ENCODE data around the gene NR3C2.

The NR3C2 gene

DNA sequence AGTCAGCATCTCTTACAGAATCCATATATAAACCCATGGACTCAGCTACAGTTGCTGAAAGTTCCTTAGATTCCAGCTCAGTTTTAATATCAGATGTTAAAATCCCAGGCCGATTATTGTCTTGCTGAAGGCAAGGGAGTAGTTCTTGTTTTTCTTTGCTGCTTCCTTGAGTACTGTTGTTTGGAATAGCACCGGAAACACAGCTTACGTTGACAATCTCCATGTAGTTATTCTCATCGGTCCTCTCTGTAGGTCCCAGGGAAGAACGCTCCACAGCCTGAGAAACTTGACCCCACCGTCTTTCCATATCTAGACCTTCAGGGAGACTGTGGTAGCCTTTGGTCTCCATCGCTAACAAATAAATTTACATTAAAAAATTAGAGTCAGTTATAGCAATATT lies 5.7 kb downstream of the NR3C2 start:
- Histone ChIP-seq H3K36me3 (ENCODE audit: control insufficient read depth, insufficient read depth, low read length) (no peaks in the 10 kb centered on the region), H3K4me1 (ENCODE audit: control insufficient read depth, insufficient read depth, low read length, poor library complexity, severe bottlenecking) (peaks cover 12% of the 10 kb centered on the region)
- DNase-seq, result no peak

DNA sequence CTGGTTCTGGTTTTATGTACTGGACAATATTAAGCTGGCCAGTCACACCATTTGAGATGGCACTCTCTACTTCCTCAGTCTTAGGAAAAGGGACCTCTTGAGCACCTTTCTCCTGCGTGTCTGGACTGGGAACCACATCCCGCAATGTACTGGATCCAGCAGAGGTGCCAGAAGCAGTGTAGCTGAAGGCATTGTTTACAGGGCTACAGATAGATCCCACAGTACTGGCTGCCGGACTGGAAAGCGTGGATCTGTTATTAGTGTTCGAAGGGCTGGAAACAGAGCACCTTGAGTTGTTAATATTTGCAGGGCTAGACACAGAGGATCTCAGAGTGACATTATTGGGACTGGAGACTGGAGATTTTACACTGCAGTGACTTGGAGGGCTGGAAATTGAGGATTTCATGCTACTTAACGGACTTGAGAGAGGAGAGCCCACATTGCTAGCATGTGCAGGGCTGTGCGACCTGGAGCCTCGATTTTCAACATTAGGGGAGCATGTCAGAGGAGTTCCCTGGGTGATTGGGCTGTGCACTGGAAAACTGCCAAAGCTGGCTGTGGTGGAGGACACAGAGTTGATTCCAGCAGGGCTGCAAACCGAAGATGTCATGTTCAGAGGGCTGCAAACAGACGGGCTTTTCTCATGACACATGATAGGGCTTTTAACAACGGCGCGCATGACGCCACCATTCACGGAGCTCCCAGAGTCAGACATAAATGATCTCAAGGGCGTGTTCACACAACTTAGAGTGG lies 6.4 kb downstream of the NR3C2 start:
- no peaks in the 10 kb centered on the region for H3K27me3 ChIP-seq (replicated peaks; ENCODE audit: control insufficient read depth, insufficient read depth, low read length, poor library complexity, severe bottlenecking)

More for the DNA sequence above, 5.7 kb downstream of the NR3C2 start:
- Histone ChIP-seq H3K27me3 (replicated peaks; ENCODE audit: control insufficient read depth, insufficient read depth, low read length, poor library complexity, severe bottlenecking) (no peaks in the 10 kb centered on the region), H3K27ac (ENCODE audit: insufficient read depth, low read length, poor library complexity, severe bottlenecking) (no peak overlapping the region), H3K9me3 (ENCODE audit: control insufficient read depth, low read length) (no peaks in the 10 kb centered on the region), H3K4me3 (ENCODE audit: insufficient read depth, low read depth, low read length, poor library complexity, severe bottlenecking) (no peak overlapping the region)

DNA sequence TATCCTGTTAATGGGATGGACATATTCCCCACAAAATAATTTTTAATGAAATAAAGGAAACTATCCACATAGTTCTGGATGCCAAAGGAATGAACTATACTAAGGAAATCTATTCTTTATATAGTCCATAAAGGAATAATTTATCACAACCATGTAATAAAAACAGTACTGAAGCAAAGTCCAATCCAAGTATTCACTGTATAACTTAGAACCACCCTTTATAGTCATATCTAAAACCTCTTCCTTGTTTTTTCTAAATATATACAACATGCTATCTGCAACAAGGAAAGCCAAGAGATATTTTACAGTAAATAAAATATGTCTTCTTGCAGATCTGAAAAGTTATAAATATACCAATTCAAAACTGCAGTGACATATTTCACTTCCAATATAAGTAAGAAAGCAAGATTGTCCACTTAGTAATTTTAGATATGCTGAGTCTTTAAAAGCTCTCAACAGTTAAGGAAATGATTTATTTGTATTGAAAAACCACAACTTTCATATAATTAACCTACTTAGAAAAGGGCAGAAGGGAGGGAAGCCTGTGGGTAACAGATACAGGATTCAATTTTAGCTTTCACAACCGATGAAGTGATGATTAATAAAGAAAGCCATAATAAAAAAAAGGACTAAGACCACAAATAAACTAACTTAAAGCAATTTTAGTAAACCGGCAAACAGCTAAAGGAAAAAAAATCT lies 8.0 kb downstream of the NR3C2 start:
- H3K9me3 ChIP-seq (ENCODE audit: control insufficient read depth, low read length), result no peaks in the 10 kb centered on the region
- H3K27me3 ChIP-seq (replicated peaks; ENCODE audit: control insufficient read depth, insufficient read depth, low read length, poor library complexity, severe bottlenecking), result no peaks in the 10 kb centered on the region
- H3K36me3 ChIP-seq (ENCODE audit: control insufficient read depth, insufficient read depth, low read length), result no peaks in the 10 kb centered on the region
- H3K4me3 ChIP-seq (ENCODE audit: insufficient read depth, low read depth, low read length, poor library complexity, severe bottlenecking), result no peak overlapping the region
- H3K4me1 ChIP-seq (ENCODE audit: control insufficient read depth, insufficient read depth, low read length, poor library complexity, severe bottlenecking), result peaks cover 4% of the 10 kb centered on the region
- DNase-seq, result no peak
- no peak overlapping the region for H3K27ac ChIP-seq (ENCODE audit: insufficient read depth, low read length, poor library complexity, severe bottlenecking)

More for the DNA sequence above, 6.4 kb downstream of the NR3C2 start:
- Histone ChIP-seq H3K27ac (ENCODE audit: insufficient read depth, low read length, poor library complexity, severe bottlenecking) (no peak overlapping the region), H3K4me1 (ENCODE audit: control insufficient read depth, insufficient read depth, low read length, poor library complexity, severe bottlenecking) (peaks cover 12% of the 10 kb centered on the region), H3K4me3 (ENCODE audit: insufficient read depth, low read depth, low read length, poor library complexity, severe bottlenecking) (no peak overlapping the region), H3K36me3 (ENCODE audit: control insufficient read depth, insufficient read depth, low read length) (no peaks in the 10 kb centered on the region), H3K9me3 (ENCODE audit: control insufficient read depth, low read length) (no peaks in the 10 kb centered on the region)
- DNase-seq, result no peak

DNA sequence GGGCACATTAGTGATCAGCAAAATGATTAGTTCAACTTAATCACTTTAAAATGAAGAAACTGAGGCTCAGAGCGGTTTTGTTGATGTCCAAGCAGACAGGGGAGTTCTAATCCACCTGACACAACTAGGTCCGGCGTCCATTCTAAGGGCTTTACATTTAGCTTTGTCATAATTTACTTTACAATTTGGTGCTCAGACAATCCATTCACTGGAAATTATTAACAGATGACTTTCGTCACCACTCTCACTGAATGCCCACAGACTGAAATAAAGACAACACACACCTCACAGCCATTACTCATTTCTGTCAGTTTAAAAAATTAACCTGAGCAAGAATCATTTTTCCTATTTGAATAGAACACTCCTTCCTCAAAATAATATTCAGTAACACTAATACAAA lies 10.8 kb downstream of the NR3C2 start:
- Histone ChIP-seq H3K4me1 (ENCODE audit: control insufficient read depth, insufficient read depth, low read length, poor library complexity, severe bottlenecking) (peaks cover 3% of the 10 kb centered on the region), H3K27me3 (replicated peaks; ENCODE audit: control insufficient read depth, insufficient read depth, low read length, poor library complexity, severe bottlenecking) (no peaks in the 10 kb centered on the region), H3K36me3 (ENCODE audit: control insufficient read depth, insufficient read depth, low read length) (no peaks in the 10 kb centered on the region), H3K4me3 (ENCODE audit: insufficient read depth, low read depth, low read length, poor library complexity, severe bottlenecking) (no peak overlapping the region), H3K9me3 (ENCODE audit: control insufficient read depth, low read length) (no peaks in the 10 kb centered on the region), H3K27ac (ENCODE audit: insufficient read depth, low read length, poor library complexity, severe bottlenecking) (no peak overlapping the region)
- no peak for DNase-seq

DNA sequence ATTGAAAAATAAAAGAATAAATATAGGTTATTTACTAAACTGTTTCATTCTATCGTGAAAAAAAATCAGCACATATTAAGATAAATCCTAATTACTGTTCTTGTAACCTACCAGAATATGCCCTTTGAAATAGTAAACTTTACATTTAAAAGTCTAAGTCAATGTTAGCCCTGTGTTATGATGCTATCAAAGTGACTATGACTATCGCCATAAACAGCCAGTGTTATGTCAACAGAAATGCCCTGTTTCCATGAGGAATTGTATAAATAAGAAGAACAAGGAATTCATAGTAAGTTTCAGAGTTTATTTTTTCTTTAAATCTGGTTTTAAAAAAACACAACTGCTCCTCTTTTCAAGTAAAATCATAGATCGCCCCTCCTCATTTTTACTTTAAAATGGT lies 11.4 kb downstream of the NR3C2 start:
- no peak for DNase-seq
- Histone ChIP-seq H3K27ac (ENCODE audit: insufficient read depth, low read length, poor library complexity, severe bottlenecking) (no peak overlapping the region), H3K9me3 (ENCODE audit: control insufficient read depth, low read length) (no peaks in the 10 kb centered on the region), H3K27me3 (replicated peaks; ENCODE audit: control insufficient read depth, insufficient read depth, low read length, poor library complexity, severe bottlenecking) (no peaks in the 10 kb centered on the region), H3K4me1 (ENCODE audit: control insufficient read depth, insufficient read depth, low read length, poor library complexity, severe bottlenecking) (peaks cover 3% of the 10 kb centered on the region), H3K4me3 (ENCODE audit: insufficient read depth, low read depth, low read length, poor library complexity, severe bottlenecking) (no peak overlapping the region), H3K36me3 (ENCODE audit: control insufficient read depth, insufficient read depth, low read length) (no peaks in the 10 kb centered on the region)

DNA sequence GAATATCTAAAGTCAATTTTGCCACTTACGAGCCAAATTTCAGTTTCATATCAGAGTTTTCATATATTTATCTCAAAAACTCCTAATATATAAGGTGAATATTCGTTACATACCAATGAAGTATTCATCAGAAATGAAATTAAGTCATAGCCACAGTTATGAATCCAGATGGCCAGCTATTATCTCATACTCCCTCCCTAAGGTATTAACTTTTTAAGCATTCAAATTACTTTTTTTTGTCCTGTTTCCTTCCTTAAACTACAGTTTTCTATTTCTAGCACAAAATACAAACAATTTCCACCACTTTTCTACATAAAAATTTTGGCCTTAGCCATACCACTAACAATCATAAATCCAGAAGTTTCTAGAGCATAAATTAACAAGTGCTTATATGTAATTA lies 13.0 kb downstream of the NR3C2 start:
- Histone ChIP-seq H3K4me1 (ENCODE audit: control insufficient read depth, insufficient read depth, low read length, poor library complexity, severe bottlenecking) (no peaks in the 10 kb centered on the region), H3K27me3 (replicated peaks; ENCODE audit: control insufficient read depth, insufficient read depth, low read length, poor library complexity, severe bottlenecking) (no peaks in the 10 kb centered on the region), H3K9me3 (ENCODE audit: control insufficient read depth, low read length) (no peaks in the 10 kb centered on the region), H3K4me3 (ENCODE audit: insufficient read depth, low read depth, low read length, poor library complexity, severe bottlenecking) (no peak overlapping the region), H3K27ac (ENCODE audit: insufficient read depth, low read length, poor library complexity, severe bottlenecking) (no peak overlapping the region), H3K36me3 (ENCODE audit: control insufficient read depth, insufficient read depth, low read length) (no peaks in the 10 kb centered on the region)
- no peak for DNase-seq

DNA sequence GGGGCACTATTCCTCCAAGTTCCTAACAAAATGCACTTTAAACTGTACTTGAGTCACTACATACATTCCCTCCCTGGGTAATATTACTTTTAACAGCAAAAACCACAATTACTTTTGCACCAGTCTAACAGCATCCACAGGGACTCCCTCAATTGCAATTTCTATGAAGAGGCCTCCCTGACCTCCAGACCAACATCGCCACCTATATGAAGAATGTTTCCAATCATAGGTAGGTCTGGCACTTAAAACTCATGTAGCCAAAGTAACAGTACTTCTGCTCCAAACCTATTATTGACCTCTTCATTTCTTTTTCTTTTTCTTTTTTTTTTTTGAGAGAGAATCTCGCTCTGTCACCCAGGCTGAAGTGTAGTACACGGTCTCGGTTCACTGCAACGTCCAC lies 15.6 kb downstream of the NR3C2 start:
- Histone ChIP-seq H3K36me3 (ENCODE audit: control insufficient read depth, insufficient read depth, low read length) (no peaks in the 10 kb centered on the region), H3K4me3 (ENCODE audit: insufficient read depth, low read depth, low read length, poor library complexity, severe bottlenecking) (no peak overlapping the region)
- DNase-seq, result no peak

DNA sequence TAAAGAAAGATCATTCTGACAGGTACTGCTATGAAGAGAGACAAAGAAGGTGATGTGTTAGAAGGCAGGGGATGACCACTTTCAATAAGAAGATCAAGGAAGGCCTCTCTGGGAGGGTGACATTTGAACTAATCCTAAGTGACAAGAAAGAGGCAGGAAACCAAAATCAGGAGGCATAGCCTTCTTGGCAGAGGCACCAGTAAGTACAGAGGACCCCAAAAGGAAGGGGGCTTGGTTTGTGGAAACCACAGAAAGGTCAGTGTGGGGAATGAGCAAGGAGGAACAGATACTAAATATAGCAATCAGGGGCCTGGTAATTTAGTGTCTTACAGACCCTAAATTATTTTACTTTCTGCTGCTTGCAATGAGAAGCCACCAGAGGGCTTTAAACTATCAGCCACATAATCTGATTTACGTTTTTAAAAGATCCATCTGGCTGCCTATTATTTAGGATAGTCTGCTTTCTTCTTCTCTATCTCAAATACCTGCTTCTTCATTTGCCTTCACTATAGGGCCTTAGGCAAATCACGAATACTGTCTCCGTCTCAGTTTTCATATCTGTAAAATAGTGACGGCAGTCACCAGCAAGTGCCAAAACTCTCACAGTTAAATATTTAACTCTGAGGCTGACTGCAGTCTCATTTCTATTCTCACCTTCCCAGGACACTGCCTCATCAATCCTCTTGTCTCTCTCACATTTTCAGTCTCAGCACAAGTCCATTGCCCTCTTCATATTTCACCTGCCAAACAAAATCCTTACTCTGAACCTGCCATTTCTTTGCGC lies 16.7 kb downstream of the NR3C2 start:
- Histone ChIP-seq H3K36me3 (ENCODE audit: control insufficient read depth, insufficient read depth, low read length) (no peaks in the 10 kb centered on the region), H3K4me1 (ENCODE audit: control insufficient read depth, insufficient read depth, low read length, poor library complexity, severe bottlenecking) (no peaks in the 10 kb centered on the region), H3K27ac (ENCODE audit: insufficient read depth, low read length, poor library complexity, severe bottlenecking) (no peak overlapping the region), H3K9me3 (ENCODE audit: control insufficient read depth, low read length) (no peaks in the 10 kb centered on the region), H3K27me3 (replicated peaks; ENCODE audit: control insufficient read depth, insufficient read depth, low read length, poor library complexity, severe bottlenecking) (no peaks in the 10 kb centered on the region), H3K4me3 (ENCODE audit: insufficient read depth, low read depth, low read length, poor library complexity, severe bottlenecking) (no peak overlapping the region)
- DNase-seq, result no peak

More for the DNA sequence above, 15.6 kb downstream of the NR3C2 start:
- H3K4me1 ChIP-seq (ENCODE audit: control insufficient read depth, insufficient read depth, low read length, poor library complexity, severe bottlenecking), result no peaks in the 10 kb centered on the region
- H3K27ac ChIP-seq (ENCODE audit: insufficient read depth, low read length, poor library complexity, severe bottlenecking), result no peak overlapping the region
- no peaks in the 10 kb centered on the region for H3K9me3 ChIP-seq (ENCODE audit: control insufficient read depth, low read length)
- H3K27me3 ChIP-seq (replicated peaks; ENCODE audit: control insufficient read depth, insufficient read depth, low read length, poor library complexity, severe bottlenecking), result no peaks in the 10 kb centered on the region

DNA sequence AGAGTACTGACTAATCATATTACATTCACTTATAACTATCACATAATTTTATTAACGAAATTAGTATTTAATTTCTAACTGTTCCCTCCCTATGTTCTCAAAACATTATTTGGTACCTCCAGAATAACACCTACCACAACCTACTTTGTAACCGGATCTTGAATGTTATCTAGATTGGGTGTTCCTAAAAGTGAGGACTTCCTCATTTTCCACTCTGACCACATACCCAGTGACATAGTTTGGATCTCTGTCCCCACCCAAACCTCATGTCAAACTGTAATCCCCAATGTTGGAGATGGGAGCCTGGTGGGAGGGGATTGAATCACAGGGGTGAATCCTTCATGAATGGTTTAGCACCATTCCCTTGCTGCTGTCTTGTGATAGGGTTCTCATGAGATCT lies 21.8 kb downstream of the NR3C2 start:
- Histone ChIP-seq H3K27ac (ENCODE audit: insufficient read depth, low read length, poor library complexity, severe bottlenecking) (no peak overlapping the region), H3K4me1 (ENCODE audit: control insufficient read depth, insufficient read depth, low read length, poor library complexity, severe bottlenecking) (no peaks in the 10 kb centered on the region), H3K9me3 (ENCODE audit: control insufficient read depth, low read length) (no peaks in the 10 kb centered on the region), H3K4me3 (ENCODE audit: insufficient read depth, low read depth, low read length, poor library complexity, severe bottlenecking) (no peak overlapping the region), H3K27me3 (replicated peaks; ENCODE audit: control insufficient read depth, insufficient read depth, low read length, poor library complexity, severe bottlenecking) (no peaks in the 10 kb centered on the region), H3K36me3 (ENCODE audit: control insufficient read depth, insufficient read depth, low read length) (no peaks in the 10 kb centered on the region)
- DNase-seq, result no peak

DNA sequence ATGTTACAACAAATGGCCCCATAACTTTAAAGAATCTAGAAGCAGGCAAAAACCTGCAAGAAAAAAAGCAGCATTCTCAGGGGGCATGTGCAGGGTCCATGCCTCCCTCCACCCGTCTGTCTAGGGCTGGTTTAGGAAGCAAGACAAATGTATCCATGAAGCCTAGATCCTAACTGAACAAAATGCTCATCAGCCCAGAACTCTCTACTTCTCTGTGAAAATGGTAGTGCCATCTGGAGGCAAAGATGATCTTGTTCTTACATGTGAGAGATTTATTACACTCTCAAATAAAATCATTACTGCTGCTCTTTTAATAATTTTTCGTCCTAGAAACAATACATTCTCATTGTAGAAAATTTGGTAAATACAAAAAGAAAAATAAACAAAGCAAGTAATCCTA lies 26.7 kb downstream of the NR3C2 start:
- Histone ChIP-seq H3K9me3 (ENCODE audit: control insufficient read depth, low read length) (no peaks in the 10 kb centered on the region), H3K27me3 (replicated peaks; ENCODE audit: control insufficient read depth, insufficient read depth, low read length, poor library complexity, severe bottlenecking) (no peaks in the 10 kb centered on the region), H3K36me3 (ENCODE audit: control insufficient read depth, insufficient read depth, low read length) (no peaks in the 10 kb centered on the region), H3K4me1 (ENCODE audit: control insufficient read depth, insufficient read depth, low read length, poor library complexity, severe bottlenecking) (no peaks in the 10 kb centered on the region), H3K4me3 (ENCODE audit: insufficient read depth, low read depth, low read length, poor library complexity, severe bottlenecking) (no peak overlapping the region), H3K27ac (ENCODE audit: insufficient read depth, low read length, poor library complexity, severe bottlenecking) (no peak overlapping the region)
- DNase-seq, result no peak

All from effector memory CD4-positive, alpha-beta T cell (primary cell).